Measurements from ENCODE around the gene TBC1D7.

TBC1D7 gene

GRCh38 chr6:13355043-13355945, 27.0 kb upstream of the TBC1D7 start:
- DNase-seq (ENCODE audit: extremely low spot score), result no peak
- TF ChIP-seq LEF1 (IDR thresholded peaks at IDR 0.05; ENCODE audit: borderline replicate concordance), result no peak
- no peak for TF ChIP-seq FOXA1 (IDR thresholded peaks at IDR 0.05)
- TF ChIP-seq BHLHE40 (IDR thresholded peaks at IDR 0.05; ENCODE audit: borderline replicate concordance), result no peak
- TF ChIP-seq ARNT (IDR thresholded peaks at IDR 0.05), result no peak
- TF ChIP-seq HDGF (IDR thresholded peaks at IDR 0.05; ENCODE audit: borderline replicate concordance), result no peak
- TF ChIP-seq ELF4 (IDR thresholded peaks at IDR 0.05), result no peak
- no peak for TF ChIP-seq PKNOX1 (IDR thresholded peaks at IDR 0.05)
- TF ChIP-seq FOXK2 (IDR thresholded peaks at IDR 0.05), result no peak
- no peak for TF ChIP-seq SP1 (IDR thresholded peaks at IDR 0.05)
- TF ChIP-seq ZNF384 (IDR thresholded peaks at IDR 0.05), result no peak
- TF ChIP-seq SUZ12 (IDR thresholded peaks at IDR 0.05), result no peak
- TF ChIP-seq NFRKB (IDR thresholded peaks at IDR 0.05), result no peak
- TF ChIP-seq FOXM1 (IDR thresholded peaks at IDR 0.05; ENCODE audit: borderline replicate concordance), result no peak
- no peak for TF ChIP-seq TARDBP (IDR thresholded peaks at IDR 0.05)
- TF ChIP-seq L3MBTL2 (conservative IDR thresholded peaks at IDR 0.05), result no peak
- TF ChIP-seq CTBP1 (IDR thresholded peaks at IDR 0.05; ENCODE audit: borderline replicate concordance), result no peak
- ChIA-PET CTCF (no interaction called here), POLR2A (no interaction called here)

GRCh38 chr6:13354331-13355042, 26.1 kb upstream of the TBC1D7 start:
- ChIA-PET POLR2A (no interaction called here), CTCF (no interaction called here)
- no peak for TF ChIP-seq FOXK2 (IDR thresholded peaks at IDR 0.05)
- TF ChIP-seq ZNF384 (IDR thresholded peaks at IDR 0.05), result no peak
- no peak for TF ChIP-seq BHLHE40 (IDR thresholded peaks at IDR 0.05; ENCODE audit: borderline replicate concordance)
- no peak for TF ChIP-seq L3MBTL2 (conservative IDR thresholded peaks at IDR 0.05)
- TF ChIP-seq HDGF (IDR thresholded peaks at IDR 0.05; ENCODE audit: borderline replicate concordance), result no peak
- no peak for TF ChIP-seq SUZ12 (IDR thresholded peaks at IDR 0.05)
- no peak for TF ChIP-seq LEF1 (IDR thresholded peaks at IDR 0.05; ENCODE audit: borderline replicate concordance)
- TF ChIP-seq ARNT (IDR thresholded peaks at IDR 0.05), result no peak
- TF ChIP-seq ELF4 (IDR thresholded peaks at IDR 0.05), result no peak
- no peak for TF ChIP-seq PKNOX1 (IDR thresholded peaks at IDR 0.05)
- TF ChIP-seq CTBP1 (IDR thresholded peaks at IDR 0.05; ENCODE audit: borderline replicate concordance), result no peak
- TF ChIP-seq SP1 (IDR thresholded peaks at IDR 0.05), result no peak
- no peak for TF ChIP-seq FOXA1 (IDR thresholded peaks at IDR 0.05)
- no peak for TF ChIP-seq TARDBP (IDR thresholded peaks at IDR 0.05)
- TF ChIP-seq FOXM1 (IDR thresholded peaks at IDR 0.05; ENCODE audit: borderline replicate concordance), result no peak
- no peak for TF ChIP-seq NFRKB (IDR thresholded peaks at IDR 0.05)
- no peak for DNase-seq (ENCODE audit: extremely low spot score)

- TF ChIP-seq FOXM1 (IDR thresholded peaks at IDR 0.05; ENCODE audit: borderline replicate concordance) (no peak), BHLHE40 (IDR thresholded peaks at IDR 0.05; ENCODE audit: borderline replicate concordance) (no peak), HDGF (IDR thresholded peaks at IDR 0.05; ENCODE audit: borderline replicate concordance) (no peak), LEF1 (IDR thresholded peaks at IDR 0.05; ENCODE audit: borderline replicate concordance) (no peak), NFRKB (IDR thresholded peaks at IDR 0.05) (no peak), SP1 (IDR thresholded peaks at IDR 0.05) (no peak), ELF4 (IDR thresholded peaks at IDR 0.05) (no peak), CTBP1 (IDR thresholded peaks at IDR 0.05; ENCODE audit: borderline replicate concordance) (no peak), FOXK2 (IDR thresholded peaks at IDR 0.05) (no peak), SUZ12 (IDR thresholded peaks at IDR 0.05) (no peak), ARNT (IDR thresholded peaks at IDR 0.05) (no peak), FOXA1 (IDR thresholded peaks at IDR 0.05) (no peak), PKNOX1 (IDR thresholded peaks at IDR 0.05) (no peak), TARDBP (IDR thresholded peaks at IDR 0.05) (no peak), L3MBTL2 (conservative IDR thresholded peaks at IDR 0.05) (no peak)
- no peak for DNase-seq (ENCODE audit: extremely low spot score)
- ChIA-PET CTCF (no interaction called here), POLR2A (no interaction called here)
These were observed 23.8 kb upstream of the TBC1D7 start for GRCh38 chr6:13352165-13352564.

- TF ChIP-seq CTBP1 (IDR thresholded peaks at IDR 0.05; ENCODE audit: borderline replicate concordance) (no peak), ELF4 (IDR thresholded peaks at IDR 0.05) (no peak), SP1 (IDR thresholded peaks at IDR 0.05) (no peak), FOXA1 (IDR thresholded peaks at IDR 0.05) (no peak), ZNF384 (IDR thresholded peaks at IDR 0.05) (no peak), L3MBTL2 (conservative IDR thresholded peaks at IDR 0.05) (no peak), HDGF (IDR thresholded peaks at IDR 0.05; ENCODE audit: borderline replicate concordance) (no peak), BHLHE40 (IDR thresholded peaks at IDR 0.05; ENCODE audit: borderline replicate concordance) (no peak), TARDBP (IDR thresholded peaks at IDR 0.05) (no peak), LEF1 (IDR thresholded peaks at IDR 0.05; ENCODE audit: borderline replicate concordance) (no peak), ARNT (IDR thresholded peaks at IDR 0.05) (no peak), SUZ12 (IDR thresholded peaks at IDR 0.05) (no peak), NFRKB (IDR thresholded peaks at IDR 0.05) (no peak), PKNOX1 (IDR thresholded peaks at IDR 0.05) (no peak), FOXM1 (IDR thresholded peaks at IDR 0.05; ENCODE audit: borderline replicate concordance) (no peak), FOXK2 (IDR thresholded peaks at IDR 0.05) (no peak)
These were observed 22.9 kb upstream of the TBC1D7 start for GRCh38 chr6:13351271-13351670.

More at GRCh38 chr6:13351271-13351670, 22.9 kb upstream of the TBC1D7 start:
- ChIA-PET CTCF (no interaction called here), POLR2A (no interaction called here)
- DNase-seq (ENCODE audit: extremely low spot score), result no peak
